Karpas-422 (cell line): ENCODE data around the gene CIT. TPM values are rescaled to one million over a fixed set of nuclear protein-coding genes. Genes with fewer than 3 reads are reported as not detected.

Source experiments
- DNase-seq: peaks from one replicate; pipeline ENCODE4 v3.0.0-alpha.2; 2015
- H2AFZ ChIP-seq: fragments of 200-600 bp; sonication (generic); 2 replicates; pipeline ENCODE4 v1.6.1; 2014; ENCODE audit warnings: antibody characterized with exemption, low read length, mixed read lengths
- H3K27ac ChIP-seq: fragments of 200-600 bp; sonication (generic); 2 replicates; pipeline ENCODE4 v1.5.1; 2014; ENCODE audit warnings: mild to moderate bottlenecking, low read length, moderate library complexity
- H3K27me3 ChIP-seq: fragments of 200-600 bp; sonication (generic); 2 replicates; pipeline ENCODE4 v1.6.1; 2014; ENCODE audit warnings: low read length, mixed read lengths
- H3K36me3 ChIP-seq: fragments of 200-600 bp; sonication (generic); 2 replicates; pipeline ENCODE4 v1.6.1; 2014; ENCODE audit warnings: low read length, mixed read lengths; ENCODE audit not compliant: insufficient read depth
- H3K4me1 ChIP-seq: fragments of 200-600 bp; sonication (generic); 2 replicates; pipeline ENCODE4 v1.6.1; 2014; ENCODE audit warnings: mild to moderate bottlenecking, low read length, mixed read lengths
- H3K4me2 ChIP-seq: fragments of 200-600 bp; sonication (generic); 2 replicates; pipeline ENCODE4 v1.6.1; 2014; ENCODE audit warnings: low read length, low read depth, mild to moderate bottlenecking; ENCODE audit not compliant: poor library complexity, severe bottlenecking
- H3K4me3 ChIP-seq: fragments of 200-600 bp; sonication (generic); 2 replicates; pipeline ENCODE4 v1.5.1; 2014; ENCODE audit warnings: mild to moderate bottlenecking, antibody characterized with exemption, low read length, mixed read lengths
- H3K79me2 ChIP-seq: fragments of 200-600 bp; sonication (generic); 2 replicates; pipeline ENCODE4 v1.6.1; 2014; ENCODE audit warnings: mild to moderate bottlenecking, low read length, mixed read lengths
- H3K9ac ChIP-seq: fragments of 200-600 bp; sonication (generic); 2 replicates; pipeline ENCODE4 v1.6.0; 2014; ENCODE audit warnings: low read length
- H3K9me2 ChIP-seq: fragments of 200-600 bp; sonication (generic), shearing (Covaris generic); replicated peaks from 2 replicates; pipeline ENCODE4 v1.6.0; 2014; ENCODE audit warnings: mild to moderate bottlenecking, low read length, moderate library complexity; ENCODE audit not compliant: insufficient read depth
- H3K9me3 ChIP-seq: fragments of 300-700, 200-600 bp; sonication (generic); 2 replicates; pipeline ENCODE4 v1.6.1; 2014; ENCODE audit warnings: low read length, mixed read lengths
- H4K20me1 ChIP-seq: fragments of 200-600 bp; sonication (generic); 2 replicates; pipeline ENCODE4 v1.6.1; 2014; ENCODE audit warnings: mild to moderate bottlenecking, antibody characterized with exemption, low read length, low read depth; ENCODE audit not compliant: insufficient read depth
- total RNA-seq: library from RNA; depleted of rRNA; stranded (reverse); fragments of >200 nt; shearing (Covaris generic); gene quantifications from 2 replicates; pipeline ENCODE4 v1.2.3, GENCODE V29; 2014; ENCODE audit warnings: low replicate concordance

CIT gene
- total RNA-seq, 1 experiment from 2014 or later, result 16.5 TPM

GRCh38 chr12:119829439-119829838 lies 47.7 kb downstream of the CIT start:
- DNase-seq, result no peak
- Histone ChIP-seq H2AFZ (no peak overlapping the region), H3K9me2 (no peaks in the 10 kb centered on the region), H3K4me2 (no peak overlapping the region), H3K9me3 (no peaks in the 10 kb centered on the region), H3K79me2 (peaks cover 8% of the 10 kb centered on the region; the same call in 1 of the 2 replicates), H3K4me3 (no peak overlapping the region), H3K36me3 (peaks cover 24% of the 10 kb centered on the region), H4K20me1 (no peaks in the 10 kb centered on the region), H3K27me3 (no peaks in the 10 kb centered on the region), H3K27ac (no peak overlapping the region), H3K4me1 (no peaks in the 10 kb centered on the region), H3K9ac (no peak overlapping the region)

GRCh38 chr12:119828300-119828699 lies 48.8 kb downstream of the CIT start:
- Histone ChIP-seq H3K79me2 (no peaks in the 10 kb centered on the region), H3K4me3 (no peak overlapping the region), H4K20me1 (no peaks in the 10 kb centered on the region), H3K36me3 (peaks cover 16% of the 10 kb centered on the region), H3K4me2 (no peak overlapping the region), H3K4me1 (no peaks in the 10 kb centered on the region), H2AFZ (no peak overlapping the region), H3K9me3 (no peaks in the 10 kb centered on the region), H3K27ac (no peak overlapping the region), H3K27me3 (no peaks in the 10 kb centered on the region), H3K9ac (no peak overlapping the region), H3K9me2 (no peaks in the 10 kb centered on the region)
- no peak for DNase-seq

- H3K79me2 ChIP-seq, result no peaks in the 10 kb centered on the region
- no peak overlapping the region for H2AFZ ChIP-seq
- H3K9me3 ChIP-seq, result no peaks in the 10 kb centered on the region
- no peak overlapping the region for H3K4me2 ChIP-seq
- no peaks in the 10 kb centered on the region for H3K9me2 ChIP-seq
- H3K36me3 ChIP-seq, result peaks cover 11% of the 10 kb centered on the region
- H3K4me3 ChIP-seq, result no peak overlapping the region
- H3K9ac ChIP-seq, result no peak overlapping the region
- H3K27me3 ChIP-seq, result no peaks in the 10 kb centered on the region
- H3K4me1 ChIP-seq, result no peaks in the 10 kb centered on the region
- H3K27ac ChIP-seq, result no peak overlapping the region
- no peaks in the 10 kb centered on the region for H4K20me1 ChIP-seq
- DNase-seq, result no peak
Observed at GRCh38 chr12:119827760-119828159, 49.4 kb downstream of the CIT start.

- Histone ChIP-seq H3K4me3 (no peak overlapping the region), H3K27ac (no peak overlapping the region), H3K9me3 (no peaks in the 10 kb centered on the region), H4K20me1 (no peaks in the 10 kb centered on the region), H3K27me3 (no peaks in the 10 kb centered on the region), H3K79me2 (no peaks in the 10 kb centered on the region), H3K4me2 (no peak overlapping the region), H3K4me1 (no peaks in the 10 kb centered on the region), H3K36me3 (peaks cover 16% of the 10 kb centered on the region), H3K9me2 (no peaks in the 10 kb centered on the region), H3K9ac (no peak overlapping the region), H2AFZ (no peak overlapping the region)
- DNase-seq, result no peak
Observed at GRCh38 chr12:119826661-119827445, 50.3 kb downstream of the CIT start.

- Histone ChIP-seq H3K4me3 (no peak overlapping the region), H3K9me3 (no peaks in the 10 kb centered on the region), H3K4me2 (no peak overlapping the region), H3K27me3 (no peaks in the 10 kb centered on the region), H4K20me1 (no peaks in the 10 kb centered on the region), H3K9ac (no peak overlapping the region), H3K27ac (no peak overlapping the region), H3K9me2 (no peaks in the 10 kb centered on the region), H3K36me3 (peaks cover 14% of the 10 kb centered on the region), H3K79me2 (no peaks in the 10 kb centered on the region), H3K4me1 (no peaks in the 10 kb centered on the region), H2AFZ (no peak overlapping the region)
- DNase-seq, result no peak
Observed at GRCh38 chr12:119825262-119825661, 51.9 kb downstream of the CIT start.

GRCh38 chr12:119822046-119822445 lies 55.1 kb downstream of the CIT start:
- no peak overlapping the region for H3K9ac ChIP-seq
- H3K79me2 ChIP-seq, result peaks cover 23% of the 10 kb centered on the region
- no peaks in the 10 kb centered on the region for H3K9me2 ChIP-seq
- no peak overlapping the region for H3K4me3 ChIP-seq
- peaks cover 21% of the 10 kb centered on the region; the same call in 1 of the 2 replicates for H3K36me3 ChIP-seq
- no peaks in the 10 kb centered on the region for H3K9me3 ChIP-seq
- H3K4me1 ChIP-seq, result no peaks in the 10 kb centered on the region
- H3K27ac ChIP-seq, result no peak overlapping the region
- no peaks in the 10 kb centered on the region for H4K20me1 ChIP-seq
- no peak overlapping the region for H3K4me2 ChIP-seq
- DNase-seq, result no peak
- H3K27me3 ChIP-seq, result no peaks in the 10 kb centered on the region
- no peak overlapping the region for H2AFZ ChIP-seq

GRCh38 chr12:119819322-119819721 lies 57.8 kb downstream of the CIT start:
- H2AFZ ChIP-seq, result no peak overlapping the region
- H3K27me3 ChIP-seq, result no peaks in the 10 kb centered on the region
- H3K9me2 ChIP-seq, result no peaks in the 10 kb centered on the region
- no peak overlapping the region for H3K4me3 ChIP-seq
- no peaks in the 10 kb centered on the region for H4K20me1 ChIP-seq
- H3K27ac ChIP-seq, result no peak overlapping the region
- peaks cover 16% of the 10 kb centered on the region for H3K4me1 ChIP-seq
- H3K9me3 ChIP-seq, result no peaks in the 10 kb centered on the region
- H3K4me2 ChIP-seq, result no peak overlapping the region
- peaks cover 41% of the 10 kb centered on the region for H3K79me2 ChIP-seq
- DNase-seq, result no peak
- H3K36me3 ChIP-seq, result peaks cover 15% of the 10 kb centered on the region; the same call in 1 of the 2 replicates
- H3K9ac ChIP-seq, result no peak overlapping the region

- H3K9me2 ChIP-seq, result no peaks in the 10 kb centered on the region
- peaks cover 32% of the 10 kb centered on the region for H3K4me1 ChIP-seq
- no peak for DNase-seq
- H2AFZ ChIP-seq, result no peak overlapping the region
- no peaks in the 10 kb centered on the region for H3K27me3 ChIP-seq
- H3K9ac ChIP-seq, result no peak overlapping the region
- H3K9me3 ChIP-seq, result no peaks in the 10 kb centered on the region
- no peak overlapping the region for H3K4me3 ChIP-seq
- no peaks in the 10 kb centered on the region for H4K20me1 ChIP-seq
- H3K79me2 ChIP-seq, result peaks cover 49% of the 10 kb centered on the region
- no peak overlapping the region for H3K27ac ChIP-seq
- H3K36me3 ChIP-seq, result peaks cover 15% of the 10 kb centered on the region; the same call in 1 of the 2 replicates
- no peak overlapping the region for H3K4me2 ChIP-seq
Observed at GRCh38 chr12:119817546-119818343, 59.4 kb downstream of the CIT start.
